Mesodermal cell (in vitro differentiated cells): ENCODE data around the gene RIGI.
"Not testable (repeated sequence)": the region's sequence is repeated elsewhere in the genome, so short reads cannot be mapped to it uniquely, and the experiment has no call there.

Experiments used
- H3K27ac ChIP-seq: 2 replicates; pipeline ENCODE4 v1.7.0; 2013; ENCODE audit warnings: mild to moderate bottlenecking, low read depth, low read length, moderate library complexity; ENCODE audit not compliant: severe bottlenecking
- H3K36me3 ChIP-seq: 2 replicates; pipeline ENCODE4 v1.7.1; 2013; ENCODE audit warnings: mild to moderate bottlenecking, low read length, moderate library complexity; ENCODE audit not compliant: control insufficient read depth, insufficient read depth
- H3K4me1 ChIP-seq: one replicate; pipeline ENCODE4 v1.7.1; 2013; ENCODE audit warnings: mild to moderate bottlenecking, low read length; ENCODE audit not compliant: insufficient read depth, control insufficient read depth, poor library complexity, severe bottlenecking
- H3K4me3 ChIP-seq: 2 replicates; pipeline ENCODE4 v1.7.0; 2013; ENCODE audit warnings: low read length, control low read depth, mild to moderate bottlenecking; ENCODE audit not compliant: insufficient read depth, poor library complexity, severe bottlenecking; ENCODE audit errors: extremely low read depth
- H3K9me3 ChIP-seq: 2 replicates; pipeline ENCODE4 v1.7.1; 2013; ENCODE audit warnings: mild to moderate bottlenecking, low read length, moderate library complexity; ENCODE audit not compliant: control insufficient read depth
- WGBS, 2 experiments: methylation state at CpG; one replicate each; pipeline ENCODE4 v1.1.5; 2013; ENCODE audit warnings: missing lambda C conversion rate in 2 of 2; ENCODE audit not compliant: insufficient coverage in 2 of 2; 5-methylcytosine and 5-hydroxymethylcytosine counted together

The RIGI gene

GRCh38 chr9:32554107-32554506, 28.1 kb upstream of the RIGI start:
- Histone ChIP-seq H3K4me3 (no peak overlapping the region), H3K36me3 (peaks cover 8% of the 10 kb centered on the region), H3K27ac (no peak overlapping the region), H3K9me3 (no peaks in the 10 kb centered on the region), H3K4me1 (no peaks in the 10 kb centered on the region)
- WGBS, 2 experiments = no CpG with 5 or more reads among the region's 2 CpGs

- Histone ChIP-seq H3K4me3 (peak within 1 kb of the TSS; percentile 77), H3K9me3 (no peaks in the 10 kb centered on the region), H3K36me3 (peaks cover 15% of the 10 kb centered on the region), H3K27ac (peak within 1 kb of the TSS; percentile 93), H3K4me1 (no peaks in the 10 kb centered on the region)
- WGBS, 2 experiments = 0 to 1% methylated on average over 31 to 37 of the region's 46 CpGs
These were observed 26.3 kb upstream of the RIGI start, which contains the start of the genes SMIM27 and TOPORS for GRCh38 chr9:32552172-32552872. Gene SMIM27, plus strand, starts transcription at chr9:32552327. Its CDS starts 108 bp downstream, at chr9:32552435. Gene TOPORS, minus strand, starts transcription at chr9:32552586. Its CDS starts 150 bp downstream, at chr9:32552436.

GRCh38 chr9:32551276-32552051, 25.5 kb upstream of the RIGI start:
- WGBS, 2 experiments = 0% methylated on average over 25 of the region's 36 CpGs
- Histone ChIP-seq H3K27ac (peak overlapping the region; percentile 93), H3K4me1 (no peaks in the 10 kb centered on the region), H3K4me3 (peak overlapping the region; percentile 77), H3K36me3 (peaks cover 19% of the 10 kb centered on the region), H3K9me3 (no peaks in the 10 kb centered on the region)

- H3K36me3 ChIP-seq = peaks cover 19% of the 10 kb centered on the region
- WGBS, 2 experiments = 0% methylated on average over 64 to 66 of the region's 75 CpGs
These were observed 24.7 kb upstream of the RIGI start for GRCh38 chr9:32550562-32551275.

GRCh38 chr9:32550150-32550561, 24.2 kb upstream of the RIGI start:
- 1 to 5% methylated on average over 6 to 8 of the region's 10 CpGs for WGBS, 2 experiments
- peaks cover 19% of the 10 kb centered on the region for H3K36me3 ChIP-seq
- H3K9me3 ChIP-seq = no peaks in the 10 kb centered on the region
- peak overlapping the region; percentile 93 for H3K27ac ChIP-seq
- H3K4me1 ChIP-seq = no peaks in the 10 kb centered on the region
- peak overlapping the region; percentile 77 for H3K4me3 ChIP-seq

More at GRCh38 chr9:32550562-32551275, 24.7 kb upstream of the RIGI start:
- Histone ChIP-seq H3K27ac (peak overlapping the region; percentile 93), H3K4me1 (no peaks in the 10 kb centered on the region), H3K9me3 (no peaks in the 10 kb centered on the region), H3K4me3 (peak overlapping the region; percentile 77)

- not testable (repeated sequence) for H3K4me1 ChIP-seq, H3K4me3 ChIP-seq, H3K9me3 ChIP-seq, H3K27ac ChIP-seq
- peaks cover 29% of the 10 kb centered on the region for H3K36me3 ChIP-seq
- WGBS, 2 experiments = 97 to 99% methylated on average over 15 to 17 of the region's 20 CpGs
These were observed 22.2 kb upstream of the RIGI start for GRCh38 chr9:32548213-32548612.

- WGBS, 2 experiments = no CpG with 5 or more reads among the region's 1 CpG
- no peaks in the 10 kb centered on the region for H3K4me1 ChIP-seq
These were observed 19.9 kb upstream of the RIGI start for GRCh38 chr9:32545884-32546283.

GRCh38 chr9:32543047-32543446, 17.1 kb upstream of the RIGI start:
- H3K36me3 ChIP-seq = peaks cover 53% of the 10 kb centered on the region
- H3K4me1 ChIP-seq = no peaks in the 10 kb centered on the region
- H3K4me3 ChIP-seq = no peak overlapping the region
- no peak overlapping the region for H3K27ac ChIP-seq
- 92 to 100% methylated on average over 3 of the region's 4 CpGs for WGBS, 2 experiments
- no peaks in the 10 kb centered on the region for H3K9me3 ChIP-seq

More at GRCh38 chr9:32545884-32546283, 19.9 kb upstream of the RIGI start:
- Histone ChIP-seq H3K36me3 (peaks cover 50% of the 10 kb centered on the region), H3K27ac (no peak overlapping the region), H3K4me3 (no peak overlapping the region), H3K9me3 (no peaks in the 10 kb centered on the region)

- H3K4me1 ChIP-seq = no peaks in the 10 kb centered on the region
- no peaks in the 10 kb centered on the region for H3K9me3 ChIP-seq
- H3K4me3 ChIP-seq = no peak overlapping the region
- WGBS, 2 experiments = 94 to 97% methylated on average over 3 to 4 of the region's 4 CpGs
- H3K36me3 ChIP-seq = peaks cover 9% of the 10 kb centered on the region
- no peak overlapping the region for H3K27ac ChIP-seq
These were observed 7.8 kb upstream of the RIGI start for GRCh38 chr9:32533816-32534215.

GRCh38 chr9:32533336-32533735, 7.3 kb upstream of the RIGI start:
- Histone ChIP-seq H3K27ac (no peak overlapping the region), H3K4me1 (no peaks in the 10 kb centered on the region), H3K9me3 (no peaks in the 10 kb centered on the region), H3K36me3 (peaks cover 6% of the 10 kb centered on the region), H3K4me3 (no peak overlapping the region)
- 91 to 92% methylated on average over 3 of the region's 6 CpGs for WGBS, 2 experiments
